SK-N-SH treated with all-trans-retinoic acid at 6 μM for 48 hours (cell line): ENCODE measurements around the gene CEND1.

ENCODE experiments used
- ARNTL ChIP-seq: fragments of 450-650 bp; formaldehyde crosslinking; IDR thresholded peaks from 2 replicates; pipeline ENCODE4 v1.5.0; 2020; ENCODE audit warnings: low read depth, mild to moderate bottlenecking, moderate library complexity, borderline replicate concordance
- CSDC2 ChIP-seq: fragments of 250-450 bp; sonication (Bioruptor Pico); IDR thresholded peaks from 2 replicates; pipeline ENCODE4 v1.5.0; 2020; ENCODE audit warnings: mild to moderate bottlenecking, moderate library complexity
- OSR1 ChIP-seq: fragments of 250-450 bp; sonication (Bioruptor Pico); IDR thresholded peaks from 2 replicates; pipeline ENCODE4 v1.8.0; 2022; ENCODE audit warnings: moderate library complexity, mild to moderate bottlenecking, inconsistent platforms
- PPARA ChIP-seq: fragments of 250-450 bp; sonication (Bioruptor Pico); IDR thresholded peaks from 2 replicates; pipeline ENCODE4 v1.5.0; 2020; ENCODE audit warnings: mild to moderate bottlenecking, borderline replicate concordance
- TCF4 ChIP-seq: fragments of 250-450 bp; sonication (Bioruptor Pico); IDR thresholded peaks from 2 replicates; pipeline ENCODE4 v1.8.0; 2021; ENCODE audit warnings: mild to moderate bottlenecking, moderate library complexity, borderline replicate concordance
- TOX ChIP-seq: fragments of 250-450 bp; sonication (Bioruptor Pico); IDR thresholded peaks from 2 replicates; pipeline ENCODE4 v1.8.0; 2021; ENCODE audit warnings: mild to moderate bottlenecking, moderate library complexity, borderline replicate concordance
- ZFP3 ChIP-seq: fragments of 250-450 bp; sonication (Bioruptor Pico); IDR thresholded peaks from 2 replicates; pipeline ENCODE4 v1.5.0; 2020; ENCODE audit warnings: mild to moderate bottlenecking, moderate library complexity
- ZFP30 ChIP-seq: fragments of 450-650 bp; formaldehyde crosslinking; IDR thresholded peaks from 2 replicates; pipeline ENCODE4 v1.5.0; 2022; ENCODE audit warnings: mild to moderate bottlenecking, moderate library complexity
- ZNF565 ChIP-seq: fragments of 450-650 bp; formaldehyde crosslinking; conservative IDR thresholded peaks from 2 replicates; pipeline ENCODE4 v1.5.0; 2020; ENCODE audit warnings: low read depth, mild to moderate bottlenecking, moderate library complexity
- ZNF70 ChIP-seq: fragments of 450-650 bp; formaldehyde crosslinking; IDR thresholded peaks from 2 replicates; pipeline ENCODE4 v1.5.0; 2020; ENCODE audit warnings: mild to moderate bottlenecking, moderate library complexity
- TF ChIP-seq, protein P1 (sequence below): fragments of 250-450 bp; sonication (Bioruptor Pico); IDR thresholded peaks from 2 replicates; pipeline ENCODE4 v1.8.0; 2020; ENCODE audit warnings: mild to moderate bottlenecking, moderate library complexity, borderline replicate concordance
- TF ChIP-seq, protein P2 (sequence below): fragments of 250-450 bp; sonication (Bioruptor Pico); IDR thresholded peaks from 2 replicates; pipeline ENCODE4 v1.5.1; 2021; ENCODE audit warnings: mild to moderate bottlenecking, moderate library complexity
- TF ChIP-seq, protein P3 (sequence below): fragments of 250-450 bp; sonication (Bioruptor Pico); IDR thresholded peaks from 2 replicates; pipeline ENCODE4 v1.5.1; 2020; ENCODE audit warnings: low read depth, mild to moderate bottlenecking, moderate library complexity
- TF ChIP-seq, protein P4 (sequence below): fragments of 250-450 bp; sonication (Bioruptor Pico); IDR thresholded peaks from 2 replicates; pipeline ENCODE4 v1.5.0; 2020; ENCODE audit warnings: mild to moderate bottlenecking, moderate library complexity

DNA sequence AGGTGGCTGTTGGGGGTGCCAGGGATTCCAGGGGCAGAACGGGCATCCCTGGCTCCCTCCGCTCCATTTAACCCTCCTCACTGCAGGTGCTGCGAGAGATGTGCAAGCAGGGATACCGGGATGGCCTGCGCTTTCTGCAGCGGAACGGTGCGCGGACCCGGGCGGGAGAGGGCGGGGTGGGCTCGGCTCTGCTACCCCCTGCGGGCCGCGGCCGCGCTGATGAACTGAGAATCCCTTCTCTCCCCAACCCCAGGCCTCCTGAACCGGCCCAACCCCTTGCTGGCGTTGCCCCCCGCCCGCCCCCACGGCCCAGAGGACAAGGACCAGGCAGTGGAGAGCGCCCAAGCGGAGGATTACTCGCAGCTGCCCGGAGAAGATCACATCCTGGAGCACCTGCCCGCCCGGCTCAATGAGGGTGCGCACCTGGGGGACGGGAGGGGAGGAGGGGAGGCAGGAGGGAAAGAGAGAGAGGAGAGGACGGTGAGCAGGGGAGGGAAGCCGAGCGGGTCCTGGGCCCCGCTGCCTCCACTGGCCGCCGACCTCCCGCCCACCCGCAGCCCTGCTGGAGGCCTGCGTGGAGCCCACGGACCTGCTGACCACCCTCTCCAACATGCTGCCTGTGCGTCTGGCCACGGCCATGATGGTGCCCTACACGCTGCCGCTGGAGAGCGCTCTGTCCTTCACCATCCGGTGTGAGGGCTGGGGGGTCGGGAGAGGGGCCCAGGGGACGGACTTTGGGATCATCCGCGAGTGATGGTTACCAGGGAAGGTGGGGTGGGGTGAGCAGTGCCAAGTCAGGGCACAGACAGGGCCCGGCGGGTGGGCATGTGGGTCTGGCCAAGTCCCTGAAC, 33.8 kb upstream of the CEND1 start:
- no peak for TF ChIP-seq CSDC2 (CRISPR knock-in tag)
- no peak for TF ChIP-seq ARNTL (CRISPR knock-in tag)
- TF ChIP-seq, protein P1, sequence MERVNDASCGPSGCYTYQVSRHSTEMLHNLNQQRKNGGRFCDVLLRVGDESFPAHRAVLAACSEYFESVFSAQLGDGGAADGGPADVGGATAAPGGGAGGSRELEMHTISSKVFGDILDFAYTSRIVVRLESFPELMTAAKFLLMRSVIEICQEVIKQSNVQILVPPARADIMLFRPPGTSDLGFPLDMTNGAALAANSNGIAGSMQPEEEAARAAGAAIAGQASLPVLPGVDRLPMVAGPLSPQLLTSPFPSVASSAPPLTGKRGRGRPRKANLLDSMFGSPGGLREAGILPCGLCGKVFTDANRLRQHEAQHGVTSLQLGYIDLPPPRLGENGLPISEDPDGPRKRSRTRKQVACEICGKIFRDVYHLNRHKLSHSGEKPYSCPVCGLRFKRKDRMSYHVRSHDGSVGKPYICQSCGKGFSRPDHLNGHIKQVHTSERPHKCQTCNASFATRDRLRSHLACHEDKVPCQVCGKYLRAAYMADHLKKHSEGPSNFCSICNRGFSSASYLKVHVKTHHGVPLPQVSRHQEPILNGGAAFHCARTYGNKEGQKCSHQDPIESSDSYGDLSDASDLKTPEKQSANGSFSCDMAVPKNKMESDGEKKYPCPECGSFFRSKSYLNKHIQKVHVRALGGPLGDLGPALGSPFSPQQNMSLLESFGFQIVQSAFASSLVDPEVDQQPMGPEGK (CRISPR knock-in tag) = no peak
- TF ChIP-seq ZNF565 (CRISPR knock-in tag) = no peak
- TF ChIP-seq TOX = no peak
- no peak for TF ChIP-seq OSR1 (CRISPR knock-in tag)
- no peak for TF ChIP-seq PPARA (CRISPR knock-in tag)
- no peak for TF ChIP-seq ZFP30 (CRISPR knock-in tag)
- TF ChIP-seq ZNF70 (CRISPR knock-in tag) = no peak
- TF ChIP-seq, protein P2, sequence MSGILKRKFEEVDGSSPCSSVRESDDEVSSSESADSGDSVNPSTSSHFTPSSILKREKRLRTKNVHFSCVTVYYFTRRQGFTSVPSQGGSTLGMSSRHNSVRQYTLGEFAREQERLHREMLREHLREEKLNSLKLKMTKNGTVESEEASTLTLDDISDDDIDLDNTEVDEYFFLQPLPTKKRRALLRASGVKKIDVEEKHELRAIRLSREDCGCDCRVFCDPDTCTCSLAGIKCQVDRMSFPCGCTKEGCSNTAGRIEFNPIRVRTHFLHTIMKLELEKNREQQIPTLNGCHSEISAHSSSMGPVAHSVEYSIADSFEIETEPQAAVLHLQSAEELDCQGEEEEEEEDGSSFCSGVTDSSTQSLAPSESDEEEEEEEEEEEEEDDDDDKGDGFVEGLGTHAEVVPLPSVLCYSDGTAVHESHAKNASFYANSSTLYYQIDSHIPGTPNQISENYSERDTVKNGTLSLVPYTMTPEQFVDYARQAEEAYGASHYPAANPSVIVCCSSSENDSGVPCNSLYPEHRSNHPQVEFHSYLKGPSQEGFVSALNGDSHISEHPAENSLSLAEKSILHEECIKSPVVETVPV (CRISPR knock-in tag) = no peak
- no peak for TF ChIP-seq ZFP3 (CRISPR knock-in tag)
- TF ChIP-seq, protein P3, sequence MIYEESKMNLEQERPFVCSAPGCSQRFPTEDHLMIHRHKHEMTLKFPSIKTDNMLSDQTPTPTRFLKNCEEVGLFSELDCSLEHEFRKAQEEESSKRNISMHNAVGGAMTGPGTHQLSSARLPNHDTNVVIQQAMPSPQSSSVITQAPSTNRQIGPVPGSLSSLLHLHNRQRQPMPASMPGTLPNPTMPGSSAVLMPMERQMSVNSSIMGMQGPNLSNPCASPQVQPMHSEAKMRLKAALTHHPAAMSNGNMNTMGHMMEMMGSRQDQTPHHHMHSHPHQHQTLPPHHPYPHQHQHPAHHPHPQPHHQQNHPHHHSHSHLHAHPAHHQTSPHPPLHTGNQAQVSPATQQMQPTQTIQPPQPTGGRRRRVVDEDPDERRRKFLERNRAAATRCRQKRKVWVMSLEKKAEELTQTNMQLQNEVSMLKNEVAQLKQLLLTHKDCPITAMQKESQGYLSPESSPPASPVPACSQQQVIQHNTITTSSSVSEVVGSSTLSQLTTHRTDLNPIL (CRISPR knock-in tag) = no peak
- no peak for TF ChIP-seq TCF4 (CRISPR knock-in tag)
- TF ChIP-seq, protein P4, sequence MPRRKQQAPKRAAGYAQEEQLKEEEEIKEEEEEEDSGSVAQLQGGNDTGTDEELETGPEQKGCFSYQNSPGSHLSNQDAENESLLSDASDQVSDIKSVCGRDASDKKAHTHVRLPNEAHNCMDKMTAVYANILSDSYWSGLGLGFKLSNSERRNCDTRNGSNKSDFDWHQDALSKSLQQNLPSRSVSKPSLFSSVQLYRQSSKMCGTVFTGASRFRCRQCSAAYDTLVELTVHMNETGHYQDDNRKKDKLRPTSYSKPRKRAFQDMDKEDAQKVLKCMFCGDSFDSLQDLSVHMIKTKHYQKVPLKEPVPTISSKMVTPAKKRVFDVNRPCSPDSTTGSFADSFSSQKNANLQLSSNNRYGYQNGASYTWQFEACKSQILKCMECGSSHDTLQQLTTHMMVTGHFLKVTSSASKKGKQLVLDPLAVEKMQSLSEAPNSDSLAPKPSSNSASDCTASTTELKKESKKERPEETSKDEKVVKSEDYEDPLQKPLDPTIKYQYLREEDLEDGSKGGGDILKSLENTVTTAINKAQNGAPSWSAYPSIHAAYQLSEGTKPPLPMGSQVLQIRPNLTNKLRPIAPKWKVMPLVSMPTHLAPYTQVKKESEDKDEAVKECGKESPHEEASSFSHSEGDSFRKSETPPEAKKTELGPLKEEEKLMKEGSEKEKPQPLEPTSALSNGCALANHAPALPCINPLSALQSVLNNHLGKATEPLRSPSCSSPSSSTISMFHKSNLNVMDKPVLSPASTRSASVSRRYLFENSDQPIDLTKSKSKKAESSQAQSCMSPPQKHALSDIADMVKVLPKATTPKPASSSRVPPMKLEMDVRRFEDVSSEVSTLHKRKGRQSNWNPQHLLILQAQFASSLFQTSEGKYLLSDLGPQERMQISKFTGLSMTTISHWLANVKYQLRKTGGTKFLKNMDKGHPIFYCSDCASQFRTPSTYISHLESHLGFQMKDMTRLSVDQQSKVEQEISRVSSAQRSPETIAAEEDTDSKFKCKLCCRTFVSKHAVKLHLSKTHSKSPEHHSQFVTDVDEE = no peak
